HG02642 (cell line): ENCODE data around the gene PEBP1.

Source experiments
- ATAC-seq: cut with Tn5 transposase; IDR thresholded peaks from one replicate; pipeline ENCODE4 v1.9.1; 2021; ENCODE audit warnings: mild to moderate bottlenecking; ENCODE audit not compliant: unreplicated experiment, poor library complexity

Gene PEBP1

DNA sequence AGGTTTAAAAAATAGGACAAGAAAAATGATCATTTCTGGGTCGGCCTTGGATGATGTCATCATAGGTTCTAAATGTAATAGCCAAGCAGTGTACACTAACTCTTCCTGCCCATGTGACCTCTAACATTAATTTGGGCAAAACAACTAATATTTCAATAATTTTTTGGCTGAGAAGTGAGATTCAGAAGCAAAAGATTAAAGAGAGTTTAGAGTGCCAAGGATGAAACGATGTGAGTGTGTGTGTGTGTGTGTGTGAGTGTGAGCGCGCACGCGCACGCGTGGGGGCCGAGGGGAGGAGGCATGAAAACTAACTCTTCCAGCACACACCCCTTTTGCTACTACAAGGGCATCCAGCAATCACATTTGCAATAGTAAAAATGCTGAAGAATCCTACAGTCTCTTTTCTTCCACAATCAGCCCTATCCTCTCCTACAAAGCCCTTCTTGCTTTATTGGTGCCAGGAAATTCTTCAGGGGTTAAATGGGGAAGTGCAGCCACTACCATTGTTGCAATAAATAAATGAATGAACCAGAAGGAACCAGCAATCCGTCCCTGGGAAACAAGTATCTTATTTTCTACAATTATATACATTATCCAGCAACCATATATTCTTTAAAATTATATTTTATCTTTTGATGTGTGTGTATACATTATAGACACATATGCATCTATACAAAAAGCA is 52.9 kb downstream of the PEBP1 start:
- no peak for ATAC-seq

DNA sequence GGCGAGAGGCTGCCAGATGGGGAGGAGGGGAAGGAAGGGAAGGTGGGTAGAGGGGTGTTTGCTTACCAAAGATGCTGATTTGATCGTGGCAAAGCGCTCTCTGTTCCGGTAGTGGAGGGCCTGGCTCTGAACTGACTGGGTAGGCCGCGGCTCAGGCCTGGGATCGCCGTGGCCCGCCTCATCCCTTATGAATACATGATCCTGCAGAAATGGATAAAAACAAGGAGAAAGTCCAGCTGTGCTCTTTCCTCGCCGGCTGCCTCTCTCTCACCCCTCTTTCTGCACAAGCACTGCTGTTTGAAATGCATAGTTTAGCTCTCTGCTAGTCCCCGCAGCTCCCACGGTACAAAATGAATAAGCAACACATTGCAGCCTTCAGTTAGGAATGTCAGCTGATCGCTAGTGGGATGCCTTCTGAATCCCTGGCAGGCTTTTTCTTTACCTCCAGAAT is 53.8 kb downstream of the PEBP1 start:
- no peak for ATAC-seq

DNA sequence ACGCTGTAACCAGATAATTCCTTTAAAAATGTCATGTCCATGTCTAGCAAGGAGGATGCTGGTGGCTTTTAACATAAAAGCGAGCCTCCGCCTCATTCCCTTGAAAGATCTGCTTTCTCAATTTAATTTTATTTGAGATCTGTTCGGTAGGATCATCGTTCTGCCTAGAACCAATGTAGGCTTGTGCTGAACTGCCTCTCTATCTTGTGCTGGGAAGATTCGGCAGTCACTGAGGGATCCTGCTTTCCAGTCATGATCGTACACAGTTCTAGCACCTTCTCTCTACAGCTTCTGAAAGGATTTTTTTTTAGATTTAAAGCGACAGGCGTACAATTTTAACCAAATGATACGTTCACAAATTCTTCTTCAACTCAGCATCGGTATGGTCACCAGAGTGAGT is 54.3 kb downstream of the PEBP1 start:
- ATAC-seq: no peak

DNA sequence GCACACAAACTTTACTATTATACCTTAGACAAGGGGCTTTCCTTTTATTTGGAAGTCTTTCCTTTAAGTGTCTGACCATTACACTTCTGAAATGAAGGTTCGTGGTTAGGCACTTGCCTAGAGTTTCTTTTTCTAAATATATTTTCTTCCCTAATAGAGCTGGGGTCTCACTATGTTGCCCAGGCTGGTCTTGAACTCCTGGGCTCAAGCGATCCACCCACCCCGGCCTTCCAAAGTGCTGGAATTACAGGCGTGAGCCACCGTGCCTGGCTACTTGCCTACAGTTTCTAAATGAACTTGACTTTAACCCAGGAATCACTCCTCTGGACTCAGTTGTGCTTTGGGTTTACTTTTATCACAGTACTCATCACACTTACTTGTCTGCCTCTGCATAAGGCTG is 57.6 kb downstream of the PEBP1 start:
- ATAC-seq: no peak

DNA sequence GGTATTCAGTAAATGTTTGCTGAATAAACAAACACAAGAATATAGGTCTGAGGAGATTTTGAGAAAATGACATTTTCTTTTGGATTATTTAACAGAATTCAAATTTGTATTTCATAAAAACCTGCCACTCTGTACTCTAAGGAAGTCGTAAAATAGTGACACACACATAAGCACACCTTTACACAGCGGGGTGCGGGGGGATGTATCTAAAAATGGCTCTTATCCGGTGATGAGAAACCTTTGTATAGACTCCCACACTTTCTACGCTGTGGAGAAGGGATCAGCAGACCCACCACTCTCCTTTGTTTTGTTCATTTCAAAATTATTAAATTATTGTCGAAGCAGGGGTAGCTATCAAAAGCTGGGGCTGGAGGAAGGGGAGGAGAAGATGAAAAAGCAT is 58.0 kb downstream of the PEBP1 start:
- ATAC-seq: no peak
